ENCODE data around the gene ADAM22.

ADAM22 gene

DNA sequence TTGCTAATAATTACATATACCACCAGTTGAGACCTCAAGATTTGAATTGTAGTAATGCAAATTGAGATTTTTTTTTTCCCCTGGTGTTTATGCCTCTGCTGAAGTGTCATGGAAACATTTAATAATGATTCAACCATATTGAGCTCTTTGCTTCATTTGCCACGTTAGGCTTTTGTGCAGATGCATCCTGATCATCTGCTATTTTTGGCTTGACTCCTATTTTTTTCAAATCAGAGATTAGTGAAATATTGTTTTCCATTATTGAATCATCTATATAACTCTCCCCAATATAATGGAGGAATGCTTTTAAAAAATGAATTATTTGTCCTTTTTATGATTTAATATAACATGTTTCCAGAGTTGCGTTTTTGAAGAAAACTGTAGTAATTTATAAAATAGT is 170.7 kb downstream of the ADAM22 start:
- H3K27ac Mint-ChIP-seq (ENCODE audit: low read depth): no peak overlapping the region
- no peaks in the 10 kb centered on the region for H3K27me3 Mint-ChIP-seq
- DNase-seq (ENCODE audit: low spot score in 2 of 2) (no peak), ATAC-seq (replicated peaks; ENCODE audit: extremely low read depth, poor library complexity, severe bottlenecking) (no peak)
- no peak overlapping the region for H3K4me3 Mint-ChIP-seq
- H3K4me1 Mint-ChIP-seq: no peaks in the 10 kb centered on the region
- H3K9me3 Mint-ChIP-seq: no peaks in the 10 kb centered on the region
- H3K36me3 Mint-ChIP-seq (ENCODE audit: insufficient read depth): no peaks in the 10 kb centered on the region

DNA sequence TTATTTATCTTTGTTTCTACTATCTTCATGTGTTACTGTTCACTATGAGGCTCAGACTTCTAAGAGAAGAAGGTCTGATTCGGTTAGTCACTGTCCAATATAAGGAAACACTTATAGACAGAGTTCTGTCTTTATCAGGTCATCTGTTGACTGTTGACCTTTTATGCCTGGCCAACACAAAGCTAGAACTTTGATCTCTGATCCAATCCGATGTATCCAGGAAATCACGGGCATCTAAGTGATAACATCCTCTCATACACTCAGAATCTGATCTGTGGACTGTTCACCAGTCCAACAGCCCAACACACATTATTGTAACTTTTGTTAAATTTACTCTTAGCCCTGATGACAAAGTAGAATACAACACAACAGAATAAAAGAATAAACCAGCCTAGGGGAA is 171.2 kb downstream of the ADAM22 start:
- no peak for DNase-seq (ENCODE audit: low spot score in 2 of 2)
- no peaks in the 10 kb centered on the region for H3K36me3 Mint-ChIP-seq (ENCODE audit: insufficient read depth)
- ATAC-seq (replicated peaks; ENCODE audit: extremely low read depth, poor library complexity, severe bottlenecking): no peak
- H3K4me1 Mint-ChIP-seq: no peaks in the 10 kb centered on the region
- no peaks in the 10 kb centered on the region for H3K27me3 Mint-ChIP-seq
- no peaks in the 10 kb centered on the region for H3K9me3 Mint-ChIP-seq
- no peak overlapping the region for H3K27ac Mint-ChIP-seq (ENCODE audit: low read depth)
- no peak overlapping the region for H3K4me3 Mint-ChIP-seq

DNA sequence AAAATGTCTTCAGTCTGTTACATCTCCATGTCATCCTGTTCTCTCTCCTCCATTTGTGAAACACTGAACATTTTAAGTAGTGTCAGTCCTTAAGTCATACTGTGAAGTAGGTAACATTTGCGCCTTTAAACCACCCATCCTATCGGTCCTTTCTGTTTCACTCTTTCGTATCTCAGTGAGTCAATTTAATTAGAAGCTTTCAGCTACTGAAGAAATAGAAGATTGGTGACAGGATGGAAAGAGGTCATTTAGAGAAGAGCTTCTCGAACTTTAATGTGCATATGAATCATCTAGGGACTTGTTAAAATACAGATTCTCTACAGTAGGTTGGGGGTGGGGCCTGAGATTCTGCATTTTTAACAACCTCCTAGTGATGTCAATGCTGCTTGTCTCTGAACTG is 172.4 kb downstream of the ADAM22 start:
- H3K9me3 Mint-ChIP-seq: no peaks in the 10 kb centered on the region
- H3K27me3 Mint-ChIP-seq: no peaks in the 10 kb centered on the region
- H3K4me1 Mint-ChIP-seq: no peaks in the 10 kb centered on the region
- no peak overlapping the region for H3K4me3 Mint-ChIP-seq
- ATAC-seq (replicated peaks; ENCODE audit: extremely low read depth, poor library complexity, severe bottlenecking) (no peak), DNase-seq (ENCODE audit: low spot score in 2 of 2) (no peak)
- no peak overlapping the region for H3K27ac Mint-ChIP-seq (ENCODE audit: low read depth)
- no peaks in the 10 kb centered on the region for H3K36me3 Mint-ChIP-seq (ENCODE audit: insufficient read depth)

DNA sequence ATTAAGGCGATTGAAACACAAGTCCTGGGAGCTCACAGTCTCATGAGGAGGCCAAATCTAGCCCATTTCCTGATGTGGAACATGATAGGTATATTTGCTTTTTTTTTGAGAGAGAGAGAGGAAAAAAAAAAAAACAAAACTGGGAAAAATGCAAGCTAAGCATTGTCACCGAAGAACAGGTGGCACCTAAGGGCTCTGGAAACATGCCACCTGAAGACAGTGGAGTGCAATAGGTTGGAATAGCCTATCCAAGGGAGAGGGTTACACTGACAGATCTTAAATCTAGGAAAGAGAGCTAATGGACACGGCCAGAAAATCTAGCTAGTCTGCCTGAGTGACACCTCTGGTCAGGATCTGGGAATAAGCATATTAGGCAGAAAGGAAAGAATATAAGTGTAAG is 175.6 kb downstream of the ADAM22 start:
- no peaks in the 10 kb centered on the region for H3K27me3 Mint-ChIP-seq
- no peak overlapping the region for H3K4me3 Mint-ChIP-seq
- H3K4me1 Mint-ChIP-seq: no peaks in the 10 kb centered on the region
- ATAC-seq (replicated peaks; ENCODE audit: extremely low read depth, poor library complexity, severe bottlenecking) (no peak), DNase-seq (ENCODE audit: low spot score in 2 of 2) (no peak)
- no peak overlapping the region for H3K27ac Mint-ChIP-seq (ENCODE audit: low read depth)
- H3K9me3 Mint-ChIP-seq: no peaks in the 10 kb centered on the region
- H3K36me3 Mint-ChIP-seq (ENCODE audit: insufficient read depth): no peaks in the 10 kb centered on the region

DNA sequence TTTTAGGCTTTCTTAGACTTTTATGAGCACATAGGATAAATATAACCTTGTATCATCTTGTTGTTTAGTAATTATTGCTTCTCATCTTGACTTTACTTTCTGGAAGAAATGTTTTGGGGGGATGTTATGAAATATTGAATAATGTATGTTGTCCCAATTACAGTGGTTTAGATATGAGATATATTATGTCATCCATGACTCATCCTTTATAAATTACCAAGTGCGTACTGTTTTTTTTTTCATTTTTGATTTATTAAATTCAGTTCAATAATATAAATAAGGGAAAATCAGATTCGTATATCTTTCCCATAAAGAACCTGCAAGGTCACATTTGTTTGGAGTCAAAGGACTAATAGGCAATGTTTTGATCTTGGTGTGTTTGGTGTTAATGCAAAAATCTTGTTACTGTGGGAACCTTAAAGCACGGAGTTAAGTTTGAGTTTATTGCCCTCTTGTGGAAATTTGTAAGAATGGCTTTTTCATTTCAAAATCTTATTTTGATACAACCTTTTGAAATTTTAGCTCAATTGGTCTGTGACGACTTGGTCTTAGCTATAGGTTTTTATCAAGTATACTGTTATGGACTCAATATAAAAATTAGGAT is 177.2 kb downstream of the ADAM22 start:
- peak; percentile 32 for ATAC-seq (replicated peaks; ENCODE audit: extremely low read depth, poor library complexity, severe bottlenecking)
- Mint-ChIP-seq H3K27ac (ENCODE audit: low read depth) (no peak overlapping the region), H3K9me3 (no peaks in the 10 kb centered on the region), H3K27me3 (no peaks in the 10 kb centered on the region), H3K36me3 (ENCODE audit: insufficient read depth) (no peaks in the 10 kb centered on the region), H3K4me3 (no peak overlapping the region), H3K4me1 (no peaks in the 10 kb centered on the region)
- no peak for DNase-seq (ENCODE audit: low spot score in 2 of 2)

DNA sequence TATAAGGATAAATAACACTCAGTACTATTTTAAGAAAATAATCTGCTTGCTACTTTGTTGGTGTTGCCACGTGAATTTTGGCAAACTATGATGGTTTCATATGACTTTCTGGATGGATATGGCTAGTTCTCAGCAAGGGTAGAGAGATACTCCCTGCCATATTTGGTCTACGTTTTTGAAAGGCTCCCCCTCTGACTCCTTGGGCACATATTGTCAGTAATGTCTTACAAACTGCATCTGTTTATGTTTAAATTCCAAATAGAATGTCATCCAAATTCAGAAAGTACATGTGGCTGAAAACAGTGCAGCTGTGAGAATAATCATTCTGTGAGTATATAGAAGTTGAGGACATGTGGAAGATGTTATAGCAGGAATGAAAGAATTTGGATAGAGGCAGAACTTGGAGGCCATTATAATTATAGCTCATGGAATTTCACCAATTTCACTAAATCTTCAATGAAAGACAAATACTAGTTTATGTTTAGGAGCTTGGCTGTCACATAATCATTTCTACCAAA is 178.0 kb downstream of the ADAM22 start:
- Mint-ChIP-seq H3K4me3 (no peak overlapping the region), H3K4me1 (no peaks in the 10 kb centered on the region), H3K36me3 (ENCODE audit: insufficient read depth) (no peaks in the 10 kb centered on the region), H3K27ac (ENCODE audit: low read depth) (no peak overlapping the region), H3K9me3 (no peaks in the 10 kb centered on the region), H3K27me3 (no peaks in the 10 kb centered on the region)
- ATAC-seq (replicated peaks; ENCODE audit: extremely low read depth, poor library complexity, severe bottlenecking) (no peak), DNase-seq (ENCODE audit: low spot score in 2 of 2) (no peak)

DNA sequence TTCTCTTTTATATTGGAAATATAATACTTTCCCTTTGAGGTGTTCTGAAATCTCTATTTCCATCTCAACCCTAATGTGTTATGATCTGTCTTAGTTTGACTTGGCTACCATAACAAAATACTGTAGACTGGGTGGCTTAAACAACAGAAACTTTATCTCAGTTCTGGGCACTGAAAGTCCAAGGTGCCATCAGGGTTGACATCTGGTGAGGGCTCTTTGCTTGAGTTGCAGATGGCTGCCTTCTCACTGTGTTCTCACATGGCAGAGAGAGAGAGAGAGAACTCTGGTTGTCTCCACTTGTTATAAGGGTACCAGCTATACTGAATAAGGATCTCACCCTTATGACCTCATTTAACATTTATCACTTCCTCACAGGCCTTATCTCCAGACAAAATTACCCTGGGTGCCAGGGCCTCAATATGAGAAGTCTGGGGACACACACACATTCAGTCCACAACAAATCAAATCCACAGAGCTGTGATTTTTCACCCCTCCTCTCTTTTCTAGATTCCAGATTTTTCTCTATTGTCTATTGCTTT is 181.3 kb downstream of the ADAM22 start:
- no peak overlapping the region for H3K4me3 Mint-ChIP-seq
- no peaks in the 10 kb centered on the region for H3K9me3 Mint-ChIP-seq
- DNase-seq (ENCODE audit: low spot score in 2 of 2) (no peak), ATAC-seq (replicated peaks; ENCODE audit: extremely low read depth, poor library complexity, severe bottlenecking) (no peak)
- H3K27me3 Mint-ChIP-seq: no peaks in the 10 kb centered on the region
- H3K36me3 Mint-ChIP-seq (ENCODE audit: insufficient read depth): no peaks in the 10 kb centered on the region
- no peak overlapping the region for H3K27ac Mint-ChIP-seq (ENCODE audit: low read depth)
- no peaks in the 10 kb centered on the region for H3K4me1 Mint-ChIP-seq

DNA sequence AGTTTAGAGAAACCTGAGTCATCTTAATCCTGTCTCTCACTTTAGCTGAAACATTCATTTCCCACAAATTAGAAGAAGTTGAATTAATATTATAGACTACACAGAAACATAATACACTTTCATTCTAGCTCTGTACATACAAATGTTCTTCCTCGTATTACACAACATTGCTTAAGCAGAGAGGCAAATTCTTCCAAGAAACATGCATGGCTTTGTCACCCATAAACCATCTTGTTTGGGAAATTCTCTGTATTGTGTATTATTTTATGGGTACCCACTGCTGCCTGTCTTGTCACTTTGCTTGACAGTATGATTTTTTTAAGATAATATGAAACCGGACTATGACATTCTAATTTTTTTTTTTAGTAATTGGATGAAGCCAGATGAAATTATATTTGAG is 181.8 kb downstream of the ADAM22 start:
- H3K27me3 Mint-ChIP-seq: no peaks in the 10 kb centered on the region
- no peaks in the 10 kb centered on the region for H3K36me3 Mint-ChIP-seq (ENCODE audit: insufficient read depth)
- H3K4me3 Mint-ChIP-seq: no peak overlapping the region
- no peak overlapping the region for H3K27ac Mint-ChIP-seq (ENCODE audit: low read depth)
- DNase-seq (ENCODE audit: low spot score in 2 of 2) (no peak), ATAC-seq (replicated peaks; ENCODE audit: extremely low read depth, poor library complexity, severe bottlenecking) (no peak)
- no peaks in the 10 kb centered on the region for H3K4me1 Mint-ChIP-seq
- H3K9me3 Mint-ChIP-seq: no peaks in the 10 kb centered on the region

DNA sequence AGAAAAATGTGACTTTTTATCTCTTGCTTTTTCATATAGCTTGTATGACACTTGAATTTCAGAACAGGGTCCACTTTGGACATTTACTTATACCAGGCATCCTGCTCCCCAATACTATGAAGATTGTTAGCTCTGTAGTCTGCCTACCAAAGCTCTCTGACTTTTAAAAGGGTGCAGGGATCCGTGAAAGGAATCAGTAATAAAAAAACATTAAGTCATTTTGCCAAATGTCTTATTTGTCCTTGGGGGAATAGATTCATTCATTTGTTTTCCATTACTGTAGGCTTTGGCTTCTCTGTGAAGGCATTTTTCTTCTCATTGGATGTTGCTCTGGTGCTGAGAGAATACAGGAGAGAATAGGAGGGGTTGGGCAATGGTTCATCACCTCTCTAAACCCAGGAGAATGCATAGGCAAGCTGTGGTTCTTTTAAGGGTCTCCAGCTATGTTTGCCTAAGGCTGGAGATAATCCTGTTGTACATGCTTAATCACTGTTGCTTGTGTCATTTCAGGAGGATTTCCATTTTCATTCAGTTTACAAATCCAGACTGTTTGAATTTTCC is 182.3 kb downstream of the ADAM22 start:
- ATAC-seq (replicated peaks; ENCODE audit: extremely low read depth, poor library complexity, severe bottlenecking) (no peak), DNase-seq (ENCODE audit: low spot score in 2 of 2) (no peak)
- no peaks in the 10 kb centered on the region for H3K36me3 Mint-ChIP-seq (ENCODE audit: insufficient read depth)
- no peak overlapping the region for H3K27ac Mint-ChIP-seq (ENCODE audit: low read depth)
- H3K27me3 Mint-ChIP-seq: no peaks in the 10 kb centered on the region
- no peaks in the 10 kb centered on the region for H3K9me3 Mint-ChIP-seq
- no peaks in the 10 kb centered on the region for H3K4me1 Mint-ChIP-seq
- H3K4me3 Mint-ChIP-seq: no peak overlapping the region

DNA sequence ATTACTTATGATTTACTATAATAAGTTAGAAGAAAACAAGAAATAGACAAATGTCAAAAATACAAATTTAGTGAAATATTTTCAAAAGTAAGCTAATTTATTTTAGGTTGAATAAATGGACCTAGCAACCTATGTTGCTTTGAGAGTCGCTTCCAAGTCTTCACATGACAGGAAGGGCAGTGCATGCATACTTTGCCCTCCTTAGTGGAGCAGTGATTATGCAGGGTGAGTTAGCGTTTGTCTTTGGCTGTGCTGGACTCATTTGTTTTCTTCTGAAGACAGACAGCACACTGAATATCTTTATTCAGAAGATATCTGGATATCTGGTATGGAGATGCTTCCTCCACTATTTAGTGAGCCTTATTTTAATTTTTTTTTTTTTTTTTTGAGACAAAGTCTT is 183.3 kb downstream of the ADAM22 start:
- Mint-ChIP-seq H3K4me1 (no peaks in the 10 kb centered on the region), H3K36me3 (ENCODE audit: insufficient read depth) (no peaks in the 10 kb centered on the region), H3K27me3 (no peaks in the 10 kb centered on the region), H3K4me3 (no peak overlapping the region), H3K27ac (ENCODE audit: low read depth) (no peak overlapping the region), H3K9me3 (no peaks in the 10 kb centered on the region)
- DNase-seq (ENCODE audit: low spot score in 2 of 2) (no peak), ATAC-seq (replicated peaks; ENCODE audit: extremely low read depth, poor library complexity, severe bottlenecking) (no peak)

DNA sequence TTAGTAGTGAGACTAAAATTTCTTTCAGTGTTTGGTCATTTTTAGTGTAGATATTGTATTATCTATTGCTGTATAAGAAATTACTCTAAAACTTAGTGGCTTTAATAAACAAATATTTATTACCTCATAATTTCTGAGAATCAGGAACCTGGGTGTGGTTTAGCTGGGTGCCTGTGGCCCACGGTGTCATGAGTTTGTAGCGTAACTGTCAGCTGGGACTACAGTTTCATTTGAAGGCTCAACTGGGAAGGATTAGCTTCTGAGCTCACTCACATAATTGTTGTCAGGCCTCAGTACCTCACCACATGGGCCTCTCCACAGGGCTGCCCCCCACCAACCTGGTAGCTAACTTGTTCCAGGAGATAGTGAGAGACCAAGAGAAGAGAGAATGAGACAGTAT is 187.3 kb downstream of the ADAM22 start:
- H3K27ac Mint-ChIP-seq (ENCODE audit: low read depth): no peak overlapping the region
- no peak overlapping the region for H3K4me3 Mint-ChIP-seq
- ATAC-seq (replicated peaks; ENCODE audit: extremely low read depth, poor library complexity, severe bottlenecking): no peak
- no peaks in the 10 kb centered on the region for H3K9me3 Mint-ChIP-seq
- H3K36me3 Mint-ChIP-seq (ENCODE audit: insufficient read depth): no peaks in the 10 kb centered on the region
- no peaks in the 10 kb centered on the region for H3K27me3 Mint-ChIP-seq
- no peaks in the 10 kb centered on the region for H3K4me1 Mint-ChIP-seq
- DNase-seq (ENCODE audit: low spot score in 2 of 2): no peak

DNA sequence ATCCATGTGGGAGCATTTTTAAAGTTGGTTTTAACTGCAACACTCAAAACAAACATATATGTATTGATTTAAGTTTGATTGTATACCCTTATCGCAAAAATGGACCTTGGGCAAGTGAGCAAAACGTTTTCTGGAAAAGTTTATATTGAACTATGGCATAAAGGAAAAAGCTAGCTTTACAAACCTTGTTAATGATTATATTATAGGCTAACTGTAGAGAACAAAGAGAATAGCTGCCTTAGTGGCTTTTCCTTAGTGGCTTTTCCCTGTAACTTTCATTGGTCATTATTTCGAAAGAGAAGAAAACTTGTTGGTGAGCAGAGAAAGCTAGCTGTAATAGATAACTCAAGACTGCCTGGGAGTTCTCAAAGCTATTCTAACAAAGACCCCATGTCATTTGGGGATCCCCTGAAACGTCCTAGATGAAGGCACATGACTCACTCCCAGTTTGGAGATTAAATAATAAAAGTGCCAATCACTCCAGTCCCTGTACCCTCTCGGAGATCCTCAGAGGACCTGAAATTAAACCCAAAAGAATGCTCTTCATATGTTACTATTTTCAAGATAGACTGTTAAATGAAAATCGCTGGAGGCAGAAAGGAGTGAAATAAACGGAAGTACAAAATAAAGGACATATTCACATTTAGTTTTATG is 193.7 kb downstream of the ADAM22 start:
- DNase-seq (ENCODE audit: low spot score in 2 of 2) (no peak), ATAC-seq (replicated peaks; ENCODE audit: extremely low read depth, poor library complexity, severe bottlenecking) (no peak)
- no peak overlapping the region for H3K27ac Mint-ChIP-seq (ENCODE audit: low read depth)
- H3K4me1 Mint-ChIP-seq: no peaks in the 10 kb centered on the region
- no peak overlapping the region for H3K4me3 Mint-ChIP-seq
- no peaks in the 10 kb centered on the region for H3K27me3 Mint-ChIP-seq
- no peaks in the 10 kb centered on the region for H3K9me3 Mint-ChIP-seq
- no peaks in the 10 kb centered on the region for H3K36me3 Mint-ChIP-seq (ENCODE audit: insufficient read depth)

DNA sequence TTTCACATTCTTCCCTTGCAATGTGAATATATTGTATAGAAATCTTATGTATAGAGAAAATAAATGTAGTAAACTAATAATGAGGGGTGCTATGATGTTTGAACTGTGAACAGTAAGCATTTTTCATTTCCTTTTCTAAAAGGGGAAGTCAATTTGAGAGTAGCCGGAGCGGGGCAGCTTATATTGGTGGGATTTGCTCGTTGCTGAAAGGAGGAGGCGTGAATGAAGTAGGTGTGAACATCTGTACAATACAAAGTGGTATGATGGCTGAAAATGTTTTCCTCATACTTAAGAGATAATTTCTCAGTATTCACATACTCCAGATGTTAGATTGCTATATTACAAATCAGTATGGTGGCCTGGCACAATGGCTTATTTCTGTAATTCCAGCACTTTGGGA is 198.7 kb downstream of the ADAM22 start:
- no peak overlapping the region for H3K27ac Mint-ChIP-seq (ENCODE audit: low read depth)
- H3K27me3 Mint-ChIP-seq: no peaks in the 10 kb centered on the region
- no peaks in the 10 kb centered on the region for H3K9me3 Mint-ChIP-seq
- H3K4me1 Mint-ChIP-seq: no peaks in the 10 kb centered on the region
- no peak overlapping the region for H3K4me3 Mint-ChIP-seq
- ATAC-seq (replicated peaks; ENCODE audit: extremely low read depth, poor library complexity, severe bottlenecking) (no peak), DNase-seq (ENCODE audit: low spot score in 2 of 2) (no peak)
- H3K36me3 Mint-ChIP-seq (ENCODE audit: insufficient read depth): no peaks in the 10 kb centered on the region
